GM19324 (cell line): ENCODE data around the gene WFIKKN1.
"Not testable (repeated sequence)": the region's sequence is repeated elsewhere in the genome, so short reads cannot be mapped to it uniquely, and the experiment has no call there.

Source experiments
- ATAC-seq: cut with Tn5 transposase; IDR thresholded peaks from one replicate; pipeline ENCODE4 v1.9.1; 2021; ENCODE audit warnings: mild to moderate bottlenecking, moderate library complexity; ENCODE audit not compliant: unreplicated experiment, low FRiP score

WFIKKN1 gene

GRCh38 chr16:593807-594206 is 37.0 kb upstream of the WFIKKN1 start:
- no peak for ATAC-seq

- no peak for ATAC-seq
These were observed 35.7 kb upstream of the WFIKKN1 start for GRCh38 chr16:595094-595528.

- ATAC-seq, result no peak
These were observed 34.6 kb upstream of the WFIKKN1 start for GRCh38 chr16:595942-596735.

- ATAC-seq, result no peak
These were observed 34.1 kb upstream of the WFIKKN1 start for GRCh38 chr16:596736-597060.

GRCh38 chr16:597655-598054 is 33.1 kb upstream of the WFIKKN1 start:
- ATAC-seq, result not testable (repeated sequence)

GRCh38 chr16:598823-599739 is 31.7 kb upstream of the WFIKKN1 start:
- no peak for ATAC-seq

GRCh38 chr16:600781-601180 is 30.0 kb upstream of the WFIKKN1 start:
- no peak for ATAC-seq

- no peak for ATAC-seq
These were observed 26.9 kb upstream of the WFIKKN1 start for GRCh38 chr16:603933-604332.

GRCh38 chr16:606656-607307 is 24.0 kb upstream of the WFIKKN1 start:
- ATAC-seq, result no peak

- ATAC-seq, result no peak
These were observed 22.8 kb upstream of the WFIKKN1 start for GRCh38 chr16:608019-608418.

GRCh38 chr16:609316-609715 is 21.5 kb upstream of the WFIKKN1 start:
- ATAC-seq, result no peak

- ATAC-seq, result no peak
These were observed 20.8 kb upstream of the WFIKKN1 start for GRCh38 chr16:609984-610383.

- no peak for ATAC-seq
These were observed 20.0 kb upstream of the WFIKKN1 start for GRCh38 chr16:610513-611381.

GRCh38 chr16:615122-615521 is 15.7 kb upstream of the WFIKKN1 start:
- ATAC-seq, result no peak

GRCh38 chr16:616733-617586 is 13.8 kb upstream of the WFIKKN1 start:
- ATAC-seq, result no peak

- ATAC-seq, result no peak
These were observed 12.9 kb upstream of the WFIKKN1 start for GRCh38 chr16:617855-618254.

- no peak for ATAC-seq
These were observed 11.2 kb upstream of the WFIKKN1 start for GRCh38 chr16:619476-620100.

GRCh38 chr16:620700-621525 is 9.9 kb upstream of the WFIKKN1 start:
- no peak for ATAC-seq
